Measurements from ENCODE around the gene AKR1A1. TPM values are rescaled to one million over a fixed set of nuclear protein-coding genes. Genes with fewer than 3 reads are reported as not detected.
A peak's percentile ranks its signal among the peaks of the same experiment; 100 is the strongest.
"Not testable (repeated sequence)": the region's sequence is repeated elsewhere in the genome, so short reads cannot be mapped to it uniquely, and the experiment has no call there.

The AKR1A1 gene
- total RNA-seq, 1 donor from 2014 or later = 310 TPM

GRCh38 chr1:45522324-45523104 is 28.1 kb upstream of the AKR1A1 start:
- peak; percentile 38 for ATAC-seq
- peak; percentile 71 for DNase-seq (ENCODE audit: low spot score)

- not testable (repeated sequence) for ATAC-seq; DNase-seq (ENCODE audit: low spot score)
Observed at GRCh38 chr1:45523516-45523915, 27.1 kb upstream of the AKR1A1 start.

GRCh38 chr1:45523975-45524374 is 26.7 kb upstream of the AKR1A1 start:
- not testable (repeated sequence) for ATAC-seq; DNase-seq (ENCODE audit: low spot score)

- DNase-seq (ENCODE audit: low spot score) = no peak
Observed at GRCh38 chr1:45526135-45526644, 24.4 kb upstream of the AKR1A1 start.

GRCh38 chr1:45530632-45531135 is 19.9 kb upstream of the AKR1A1 start:
- ATAC-seq (no peak), DNase-seq (ENCODE audit: low spot score) (no peak)

More at GRCh38 chr1:45526135-45526644, 24.4 kb upstream of the AKR1A1 start:
- peak; percentile 36 for ATAC-seq

- DNase-seq (ENCODE audit: low spot score) = no peak
- ATAC-seq = no peak
Observed at GRCh38 chr1:45531873-45532272, 18.8 kb upstream of the AKR1A1 start.

- DNase-seq (ENCODE audit: low spot score) (no peak), ATAC-seq (peak; percentile 85)
Observed at GRCh38 chr1:45535988-45536766, 14.4 kb upstream of the AKR1A1 start.

GRCh38 chr1:45536886-45537285 is 13.7 kb upstream of the AKR1A1 start:
- ATAC-seq (no peak), DNase-seq (ENCODE audit: low spot score) (no peak)

GRCh38 chr1:45541193-45541592 is 9.4 kb upstream of the AKR1A1 start:
- ATAC-seq = no peak
- no peak for DNase-seq (ENCODE audit: low spot score)

GRCh38 chr1:45542591-45542990 is 8.0 kb upstream of the AKR1A1 start:
- ATAC-seq = peak; percentile 80
- peak; percentile 93 for DNase-seq (ENCODE audit: low spot score)

GRCh38 chr1:45543581-45544417 is 6.8 kb upstream of the AKR1A1 start:
- peak; percentile 55 for ATAC-seq

GRCh38 chr1:45544530-45544929 is 6.1 kb upstream of the AKR1A1 start:
- ATAC-seq (no peak), DNase-seq (ENCODE audit: low spot score) (no peak)

More at GRCh38 chr1:45543581-45544417, 6.8 kb upstream of the AKR1A1 start:
- DNase-seq (ENCODE audit: low spot score) = peak; percentile 63

- no peak for DNase-seq (ENCODE audit: low spot score)
- ATAC-seq = peak; percentile 42
Observed at GRCh38 chr1:45545019-45545493, 5.6 kb upstream of the AKR1A1 start.

GRCh38 chr1:45545553-45546310 is 4.9 kb upstream of the AKR1A1 start:
- DNase-seq (ENCODE audit: low spot score) = no peak

GRCh38 chr1:45551684-45552083 is 1.1 kb downstream of the AKR1A1 start:
- ATAC-seq = no peak
- no peak for DNase-seq (ENCODE audit: low spot score)

More at GRCh38 chr1:45545553-45546310, 4.9 kb upstream of the AKR1A1 start:
- ATAC-seq = peak; percentile 35

- peak; percentile 57 for DNase-seq (ENCODE audit: low spot score)
- ATAC-seq = no peak
Observed at GRCh38 chr1:45552331-45552730, 1.7 kb downstream of the AKR1A1 start.

- peak; percentile 52 for DNase-seq (ENCODE audit: low spot score)
- peak; percentile 18 for ATAC-seq
Observed at GRCh38 chr1:45554198-45554597, 3.6 kb downstream of the AKR1A1 start.

- ATAC-seq (peak; percentile 84), DNase-seq (ENCODE audit: low spot score) (peak; percentile 83)
Observed at GRCh38 chr1:45557422-45557944, 6.9 kb downstream of the AKR1A1 start.

- no peak for DNase-seq (ENCODE audit: low spot score)
- no peak for ATAC-seq
Observed at GRCh38 chr1:45563843-45564242, 13.2 kb downstream of the AKR1A1 start.

Measured in left lobe of liver (tissue), 2 donors.